ENCODE measurements around the gene TPSG1. TPM values are rescaled to one million over a fixed set of nuclear protein-coding genes. Genes with fewer than 3 reads are reported as not detected.

TPSG1 gene
- total and polyA plus RNA-seq, 2 experiments from 2014 or later: 0.81 TPM; not detected in 1

DNA sequence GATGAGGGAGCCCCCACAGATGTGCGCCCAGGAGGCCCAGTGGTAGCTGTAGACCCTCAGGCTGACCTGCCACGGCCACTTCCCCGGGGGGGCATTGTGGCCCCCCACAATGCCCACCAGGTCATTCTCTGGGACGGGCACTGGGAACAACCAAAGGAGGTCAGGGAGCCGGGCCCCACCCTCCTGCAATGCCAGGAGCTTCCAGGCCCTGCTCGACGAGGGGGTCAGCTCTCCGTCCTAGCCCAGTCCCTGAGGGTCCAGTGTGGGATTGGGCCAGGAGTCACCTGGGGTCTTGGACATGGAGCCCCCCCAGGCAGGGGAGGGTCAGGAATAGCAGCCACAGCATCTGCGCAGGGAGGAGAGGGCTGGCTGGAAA is 37.8 kb upstream of the TPSG1 start (continued):
- TF ChIP-seq ZNF462 (CRISPR knock-in tag; IDR thresholded peaks at IDR 0.05): no peak

GRCh38 chr16:1262210-1262845 is 37.3 kb upstream of the TPSG1 start:
- no peak overlapping the region for H3K4me2 ChIP-seq
- ATAC-seq (no peak), DNase-seq (ENCODE audit: low spot score) (no peak)
- no peak overlapping the region for H3K4me3 ChIP-seq
- H3K27me3 ChIP-seq (ENCODE audit: insufficient read depth): no peaks in the 10 kb centered on the region
- H3K4me3 Mint-ChIP-seq: peak overlapping the region; percentile 33; the same call in 1 of the 3 replicates
- peaks cover 35% of the 10 kb centered on the region for H3K27me3 Mint-ChIP-seq (ENCODE audit: insufficient read depth, low read depth, poor library complexity)
- H4K20me1 ChIP-seq (replicated peaks; ENCODE audit: insufficient read depth): 0 out of 2 replicates have a peak, but pooled peaks cover 2% of the 10 kb centered on the region
- peaks cover 11% of the 10 kb centered on the region for H3K4me1 Mint-ChIP-seq
- H3K9me2 ChIP-seq (ENCODE audit: insufficient read depth): no peaks in the 10 kb centered on the region
- no peak overlapping the region for H3K27ac ChIP-seq (ENCODE audit: low read depth)
- H3K4me1 ChIP-seq (ENCODE audit: insufficient read depth): no peaks in the 10 kb centered on the region
- H3K79me2 ChIP-seq (replicated peaks; ENCODE audit: insufficient read depth): no peaks in the 10 kb centered on the region
- H3K36me3 ChIP-seq (ENCODE audit: insufficient read depth): no peaks in the 10 kb centered on the region
- no peaks in the 10 kb centered on the region for H3F3A ChIP-seq (replicated peaks; ENCODE audit: low read depth)
- no peak overlapping the region for H3K27ac Mint-ChIP-seq
- H3K9me3 Mint-ChIP-seq: peaks cover 15% of the 10 kb centered on the region
- no peaks in the 10 kb centered on the region for H3K36me3 Mint-ChIP-seq (ENCODE audit: low read depth)
- no peak overlapping the region for H2AFZ ChIP-seq
- TF ChIP-seq ZNF462 (CRISPR knock-in tag; IDR thresholded peaks at IDR 0.05) (no peak), ZNF331 (CRISPR knock-in tag; IDR thresholded peaks at IDR 0.05; ENCODE audit: low read depth) (no peak), NANOG (IDR thresholded peaks at IDR 0.05; ENCODE audit: borderline replicate concordance) (no peak), STAT1 (IDR thresholded peaks at IDR 0.05; ENCODE audit: unreplicated experiment) (no peak), CREB1 (CRISPR knock-in tag; IDR thresholded peaks at IDR 0.05; ENCODE audit: low read depth) (no peak), JUNB (IDR thresholded peaks at IDR 0.05; ENCODE audit: unreplicated experiment) (no peak)
- TF ChIP-seq, protein P1, sequence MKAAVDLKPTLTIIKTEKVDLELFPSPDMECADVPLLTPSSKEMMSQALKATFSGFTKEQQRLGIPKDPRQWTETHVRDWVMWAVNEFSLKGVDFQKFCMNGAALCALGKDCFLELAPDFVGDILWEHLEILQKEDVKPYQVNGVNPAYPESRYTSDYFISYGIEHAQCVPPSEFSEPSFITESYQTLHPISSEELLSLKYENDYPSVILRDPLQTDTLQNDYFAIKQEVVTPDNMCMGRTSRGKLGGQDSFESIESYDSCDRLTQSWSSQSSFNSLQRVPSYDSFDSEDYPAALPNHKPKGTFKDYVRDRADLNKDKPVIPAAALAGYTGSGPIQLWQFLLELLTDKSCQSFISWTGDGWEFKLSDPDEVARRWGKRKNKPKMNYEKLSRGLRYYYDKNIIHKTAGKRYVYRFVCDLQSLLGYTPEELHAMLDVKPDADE (IDR thresholded peaks at IDR 0.05): no peak

All from GM23338 (cell line).